Raji (cell line): ENCODE data around the gene FRMPD2.

Experiments used
- POLR2A ChIP-seq: IDR thresholded peaks from 2 replicates; pipeline ENCODE4 v1.6.1; 2011; ENCODE audit warnings: low read depth, low read length, control low read depth; ENCODE audit not compliant: insufficient read depth

Gene FRMPD2

DNA sequence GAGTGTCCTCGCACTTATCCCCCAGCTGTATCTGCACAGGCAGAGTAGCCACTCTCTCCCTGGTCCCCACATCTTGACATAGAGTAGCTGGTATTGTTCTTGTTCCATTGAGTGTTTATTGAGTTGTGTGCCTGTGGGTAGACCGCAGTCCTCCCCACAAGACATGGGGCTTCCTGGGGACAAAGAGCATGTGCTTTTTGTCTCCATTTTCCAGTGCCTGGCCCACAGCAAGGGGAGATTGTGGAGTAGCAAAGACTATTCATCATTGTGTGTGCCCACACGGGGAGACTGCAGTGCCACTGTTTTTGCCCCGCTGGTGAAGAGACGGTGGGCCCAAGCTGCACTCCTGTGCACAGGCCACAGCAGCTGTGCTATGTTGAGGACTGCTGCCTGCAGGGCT is 63.5 kb downstream of the FRMPD2 start:
- TF ChIP-seq POLR2A: no peak

DNA sequence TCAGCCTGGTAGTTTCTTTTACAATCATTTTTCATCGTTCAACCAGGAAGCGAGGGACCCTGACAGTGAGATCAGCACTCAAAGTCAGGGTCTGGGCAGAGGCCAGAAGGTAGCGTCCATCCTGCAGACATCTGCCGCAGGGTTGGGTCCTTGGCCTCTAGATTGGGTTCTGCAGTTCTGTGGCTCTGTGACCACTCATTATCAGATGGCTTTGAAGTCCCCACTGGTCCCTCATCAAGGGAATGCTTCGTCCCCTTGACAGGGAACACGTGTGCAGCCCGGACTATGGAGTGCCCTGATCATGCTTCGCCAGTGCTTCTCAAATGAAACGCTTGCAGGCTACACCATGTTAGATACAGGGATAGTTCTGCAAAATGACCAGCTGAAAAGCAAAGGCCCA is 64.1 kb downstream of the FRMPD2 start:
- no peak for TF ChIP-seq POLR2A

DNA sequence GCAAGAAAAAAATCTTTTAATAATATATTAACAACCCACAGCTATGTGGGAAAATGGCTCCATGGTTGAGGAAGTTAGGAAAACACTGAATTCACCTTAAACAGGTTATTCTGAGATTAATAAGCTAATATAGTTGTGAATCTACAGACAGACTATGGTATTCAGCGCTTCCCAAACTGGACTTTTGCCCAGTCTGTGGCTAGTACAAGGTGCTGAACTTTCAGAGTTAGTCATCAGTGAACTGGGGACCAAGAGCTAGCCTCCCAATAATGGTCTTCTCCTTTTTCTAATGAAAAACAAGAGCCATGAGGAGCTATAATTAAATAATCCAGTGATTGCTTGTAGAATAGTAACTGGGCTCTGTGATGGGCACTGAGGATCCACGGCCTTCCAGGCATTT is 65.3 kb downstream of the FRMPD2 start:
- no peak for TF ChIP-seq POLR2A

DNA sequence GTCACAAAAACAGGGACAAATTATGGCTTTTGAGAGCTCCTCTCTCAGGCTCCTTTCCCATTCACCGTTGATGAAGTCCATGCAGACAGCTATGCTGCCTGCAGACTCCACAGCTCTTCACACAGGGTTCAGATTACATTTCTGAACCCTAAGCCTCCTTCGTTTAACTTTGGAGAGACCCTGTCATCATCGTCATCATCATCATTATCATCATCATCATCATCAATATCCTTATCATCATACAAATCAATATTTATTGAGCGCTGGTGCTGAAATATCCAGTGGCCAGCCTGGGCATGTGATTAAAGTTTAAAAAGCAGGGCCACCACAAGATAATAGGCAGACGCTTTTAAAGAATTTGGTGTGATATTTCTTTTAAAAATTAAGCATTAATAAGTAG is 66.6 kb downstream of the FRMPD2 start:
- TF ChIP-seq POLR2A: no peak

DNA sequence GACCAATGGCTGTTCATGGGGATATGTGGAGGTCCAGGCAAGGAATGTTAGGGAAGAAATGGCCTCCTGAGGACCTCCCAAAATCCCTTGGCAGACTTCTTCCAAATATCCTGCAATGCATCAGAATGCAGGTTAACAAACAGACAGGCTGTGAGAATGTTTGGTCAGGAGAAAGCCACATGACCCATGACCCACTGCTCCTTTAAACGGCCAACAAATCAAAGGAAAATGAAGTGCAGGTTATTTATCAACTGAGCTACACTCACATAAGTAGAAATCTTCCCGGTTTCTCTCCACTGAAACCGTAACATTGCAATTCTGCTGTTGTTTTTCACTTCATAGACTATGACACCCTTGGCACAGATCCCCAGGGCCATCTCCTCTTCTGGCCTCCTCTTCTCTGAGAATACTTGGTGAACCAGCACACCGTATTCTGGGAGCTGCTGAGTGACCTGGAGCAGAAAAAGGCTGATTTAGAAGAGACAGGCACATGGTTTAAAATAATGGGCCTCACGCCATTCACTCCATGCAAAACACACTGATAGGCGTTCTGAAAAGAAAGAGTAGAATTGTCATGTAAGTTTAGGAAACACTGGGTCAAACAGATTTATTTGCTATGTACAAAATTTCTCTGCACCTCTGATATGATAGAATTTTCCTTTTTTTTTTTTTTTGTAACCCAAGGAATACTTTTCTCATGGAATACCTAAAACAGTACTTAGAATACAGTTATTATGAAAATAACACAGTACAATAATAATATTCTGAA is 67.8 kb downstream of the FRMPD2 start:
- TF ChIP-seq POLR2A: no peak

DNA sequence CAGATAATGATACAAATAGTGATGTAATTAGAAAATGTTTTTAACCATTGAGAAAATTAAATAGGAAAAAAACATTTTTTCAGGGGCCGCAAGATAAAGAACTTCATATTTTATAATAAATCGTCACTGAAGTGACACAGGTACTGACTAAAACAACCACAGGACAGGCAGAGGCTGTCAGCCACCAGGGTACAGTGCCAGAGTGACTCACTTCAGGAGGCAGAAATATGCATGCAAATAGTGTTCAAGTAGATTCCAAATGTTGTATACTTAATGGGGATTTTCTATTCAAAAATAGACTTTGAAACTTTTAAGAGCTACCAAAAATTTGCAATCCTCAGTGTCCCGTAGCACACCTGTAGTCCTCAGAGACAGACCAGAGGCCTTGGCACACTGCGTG is 68.6 kb downstream of the FRMPD2 start:
- TF ChIP-seq POLR2A: no peak

DNA sequence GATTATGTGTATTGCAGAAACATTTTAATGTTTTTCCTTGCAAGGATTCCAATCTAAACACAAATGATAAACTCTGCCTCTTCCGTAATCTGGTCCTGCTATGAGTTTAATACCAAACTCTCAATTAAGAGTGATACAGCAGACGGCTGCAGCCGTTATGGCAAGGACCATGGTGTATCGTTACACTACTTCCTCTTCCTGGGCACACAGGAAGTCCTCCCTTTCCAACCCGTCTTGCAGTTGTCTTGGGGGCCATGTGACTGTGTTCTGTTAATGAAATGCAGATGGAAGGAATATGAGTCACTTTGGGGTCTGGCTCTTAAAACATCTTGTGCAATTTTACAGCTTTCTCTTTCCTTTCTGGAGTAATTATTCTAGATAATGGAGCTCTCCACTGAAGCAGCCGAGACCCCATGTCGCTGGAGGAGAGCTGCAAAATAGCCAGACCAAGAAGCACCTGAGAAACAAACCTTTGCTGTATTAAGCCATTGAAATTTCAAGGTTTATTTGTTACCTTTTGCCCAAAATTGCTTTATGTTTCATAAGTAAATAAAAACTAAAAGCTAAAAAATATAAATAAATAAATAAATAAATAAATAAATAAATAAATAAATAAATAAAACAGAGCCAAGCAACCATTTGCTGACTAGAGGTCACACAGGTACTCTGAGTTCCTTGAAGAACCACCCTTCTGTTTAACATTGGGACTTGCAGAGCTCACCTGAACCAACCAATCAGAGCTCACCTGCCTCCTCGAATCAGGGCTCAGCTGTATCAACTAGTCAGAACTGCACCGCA is 74.7 kb downstream of the FRMPD2 start:
- TF ChIP-seq POLR2A: no peak

DNA sequence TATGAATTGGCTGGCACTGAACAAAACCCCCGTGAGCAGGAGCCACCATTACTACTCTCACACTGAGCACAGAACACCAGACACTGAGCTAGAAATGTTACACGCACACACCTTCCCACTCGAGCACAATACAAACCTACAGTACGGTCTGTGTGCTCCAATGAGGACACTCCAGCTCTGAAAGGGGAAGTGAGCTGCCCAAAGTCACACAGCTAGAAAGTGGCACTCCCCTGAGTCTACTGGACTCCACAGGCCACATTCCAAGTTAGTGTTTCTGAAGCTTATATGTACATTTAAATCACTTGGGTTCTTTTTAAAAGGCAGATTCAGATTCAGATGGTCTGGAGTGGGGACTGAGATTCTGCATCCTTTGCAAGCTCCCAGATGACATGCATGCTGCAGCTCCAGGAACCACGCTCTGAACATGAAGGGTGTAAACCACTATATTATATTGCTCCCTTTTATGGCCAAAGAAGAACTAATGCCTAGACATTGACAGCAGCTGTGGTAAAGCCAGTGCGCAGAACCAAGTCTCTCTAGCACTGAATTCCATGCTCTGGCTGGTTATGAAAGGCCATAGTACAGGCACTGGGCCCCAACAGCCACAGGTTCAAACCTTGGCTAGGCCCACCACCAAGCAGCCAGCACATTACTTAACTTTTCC is 77.1 kb downstream of the FRMPD2 start:
- TF ChIP-seq POLR2A: no peak

DNA sequence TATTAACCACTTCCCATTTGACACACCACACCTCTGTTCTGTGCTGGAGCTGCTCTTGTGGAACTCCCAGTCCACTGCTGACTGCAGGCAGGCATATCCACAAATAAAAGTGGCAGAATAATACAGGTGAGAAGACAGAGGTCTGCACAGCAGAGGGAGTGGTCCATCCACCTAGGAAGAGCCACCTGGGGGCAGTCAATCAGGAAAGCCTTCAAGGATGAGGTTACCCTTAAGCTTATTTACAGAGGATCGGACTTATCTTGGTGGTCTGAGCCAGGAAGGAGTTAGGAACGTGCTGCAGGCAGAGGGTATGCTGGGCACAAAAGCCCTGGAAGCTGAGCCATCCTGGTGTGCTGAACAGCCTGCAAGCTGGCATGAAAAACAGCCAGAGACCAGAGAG is 78.7 kb downstream of the FRMPD2 start:
- TF ChIP-seq POLR2A: no peak

DNA sequence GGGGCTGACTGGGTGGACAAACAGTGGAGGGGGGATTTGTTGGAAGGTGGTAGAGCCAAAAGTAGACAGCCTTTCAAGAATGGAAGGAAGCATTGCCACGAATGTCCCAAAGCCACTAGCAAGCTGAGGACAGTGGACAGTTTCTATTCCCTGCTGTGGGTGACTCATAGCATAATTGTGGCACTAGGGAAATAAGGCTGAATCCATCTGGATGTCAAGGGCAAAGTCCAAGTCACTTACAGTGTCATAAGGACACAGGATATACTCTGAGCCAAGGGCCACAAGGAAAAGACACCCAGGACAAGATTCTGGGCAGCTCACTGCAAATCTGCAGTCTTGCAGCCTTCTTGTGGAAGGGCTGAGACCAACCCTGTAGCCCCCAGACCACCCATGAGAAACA is 79.7 kb downstream of the FRMPD2 start:
- TF ChIP-seq POLR2A: no peak

DNA sequence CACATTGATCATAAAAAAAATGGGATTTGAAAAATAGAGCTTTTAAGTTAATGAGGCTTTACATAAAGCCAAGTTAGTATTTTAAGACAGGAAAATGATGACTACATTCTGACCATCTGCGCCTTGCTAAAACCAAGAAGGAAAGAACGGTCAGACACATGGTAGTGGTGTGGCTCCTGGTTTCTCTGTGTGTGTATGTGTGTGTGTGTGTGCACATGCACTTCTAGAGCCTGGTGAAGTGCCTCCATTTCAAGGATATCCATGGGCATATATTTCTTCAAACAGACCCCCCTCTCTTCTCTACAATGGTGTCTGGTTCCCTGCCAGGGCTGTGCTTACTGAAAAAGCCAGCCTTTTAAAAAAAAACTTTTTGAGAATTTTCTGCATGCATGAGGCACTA is 80.9 kb downstream of the FRMPD2 start:
- no peak for TF ChIP-seq POLR2A

DNA sequence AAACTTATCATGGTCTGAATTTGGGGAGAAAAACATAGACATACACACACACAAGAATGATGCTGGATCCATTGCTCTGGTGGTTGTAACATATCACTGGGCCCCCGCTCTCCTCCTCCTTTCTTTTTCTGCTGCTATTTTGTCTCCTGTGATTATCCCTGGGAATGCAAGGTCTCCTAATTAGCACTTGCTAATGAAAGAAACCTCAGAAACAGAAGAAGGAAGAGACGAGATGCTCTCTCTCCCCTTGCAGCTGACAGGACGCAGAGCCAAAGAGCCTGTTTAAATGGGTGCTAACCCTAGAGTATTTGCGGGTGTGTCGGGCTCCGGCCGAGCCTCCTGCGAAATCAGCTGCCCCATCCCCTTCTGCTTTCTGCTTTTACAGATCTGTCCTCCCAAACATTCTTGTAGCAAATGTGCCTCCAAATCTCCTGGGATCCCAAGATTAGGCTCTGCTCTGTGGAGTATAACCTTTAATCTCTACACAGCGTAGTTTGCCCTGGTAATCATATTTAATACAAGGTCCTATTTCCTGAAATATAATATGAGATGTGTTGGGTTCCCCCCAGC is 81.5 kb downstream of the FRMPD2 start:
- no peak for TF ChIP-seq POLR2A

DNA sequence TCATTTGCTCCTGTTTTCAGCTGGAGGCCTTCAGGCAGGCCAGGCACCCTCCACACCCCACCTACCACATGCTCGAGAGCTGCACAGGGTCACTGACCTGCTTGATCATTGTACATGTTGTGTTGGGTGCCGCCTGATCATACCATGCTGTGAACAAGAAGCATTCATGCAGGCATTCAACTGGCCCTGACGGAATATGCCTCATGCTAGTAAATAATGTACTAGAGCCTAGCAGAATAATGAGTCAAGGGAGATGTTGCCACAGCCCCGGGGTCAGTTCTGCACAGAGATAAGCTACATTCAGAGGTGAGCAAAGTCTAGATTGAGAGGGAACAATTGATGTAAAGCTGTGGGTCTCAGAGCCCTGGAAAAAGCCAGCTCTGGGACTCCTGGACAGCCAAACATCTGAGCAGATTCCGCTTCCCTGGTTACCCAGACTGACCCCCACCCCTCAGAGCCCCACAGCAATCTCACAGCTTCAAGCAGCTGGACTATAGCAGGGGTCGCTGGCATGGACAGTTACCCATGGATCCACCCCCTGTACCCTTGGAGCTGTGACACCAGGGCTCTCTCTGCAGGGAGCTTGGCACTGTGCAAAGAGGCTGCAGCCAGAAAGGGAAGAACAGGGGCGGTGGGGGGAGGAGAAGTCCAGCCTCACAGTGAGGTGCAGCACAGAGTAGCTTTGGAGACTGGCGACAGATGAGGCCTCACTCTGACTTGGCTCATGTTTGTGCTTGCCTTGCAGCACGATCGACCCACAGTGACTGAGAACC is 86.6 kb downstream of the FRMPD2 start:
- TF ChIP-seq POLR2A: no peak

DNA sequence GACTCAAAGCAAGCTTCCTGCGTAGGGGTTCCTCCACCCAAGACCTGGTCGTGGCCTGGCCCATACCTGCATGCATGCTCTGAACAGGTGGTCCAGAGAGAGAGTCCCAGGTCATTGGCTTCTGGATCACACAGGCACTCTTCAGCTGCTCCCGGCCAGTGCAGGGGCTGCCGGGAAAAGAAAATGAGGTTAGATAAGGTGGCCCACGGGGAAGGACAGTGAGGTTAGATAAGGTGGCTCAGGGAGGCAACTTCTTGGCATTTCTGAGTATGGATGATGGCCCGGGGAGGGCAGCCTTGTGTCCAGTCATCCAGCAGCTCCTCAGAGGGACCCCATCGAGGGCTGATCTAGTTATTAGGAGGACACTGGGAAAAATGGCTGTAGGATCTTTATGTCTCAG is 87.4 kb downstream of the FRMPD2 start:
- TF ChIP-seq POLR2A: no peak

DNA sequence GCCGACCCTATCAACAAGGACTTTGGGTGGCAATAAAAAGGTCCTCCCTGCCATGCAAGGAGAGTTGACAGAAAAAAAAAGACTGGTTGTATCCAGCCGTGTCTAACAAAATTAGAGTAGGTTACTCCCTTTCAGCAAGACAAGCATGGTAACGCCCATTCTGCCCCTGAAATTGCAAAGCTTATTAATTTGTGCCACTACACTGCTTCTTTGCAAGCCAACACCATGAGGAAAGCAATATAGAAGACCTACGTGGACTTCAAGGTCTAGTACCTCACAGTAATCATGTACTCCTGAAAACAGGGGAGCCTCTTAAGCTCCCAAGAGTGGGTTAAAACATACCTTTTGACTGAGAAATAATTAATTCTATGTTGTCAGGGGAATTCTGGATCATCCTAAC is 90.3 kb downstream of the FRMPD2 start:
- TF ChIP-seq POLR2A: no peak
